Right cardiac atrium (tissue), 5 donors: ENCODE data around the gene VTI1A. TPM values are rescaled to one million over a fixed set of nuclear protein-coding genes. Genes with fewer than 3 reads are reported as not detected.

Source experiments
- ATAC-seq, 2 donors: fragments of 200-7000 bp; cut with Tn5 transposase; one replicate each; pipeline versions ENCODE4 v1.8.0 to v1.9.1; 2020; ENCODE audit warnings: moderate library complexity in 2 of 2, mild to moderate bottlenecking in 1 of 2
- DNase-seq, 3 donors: peaks; one replicate each; pipeline ENCODE4 v3.0.0-alpha.2; 2020
- H3K27ac ChIP-seq: one replicate; pipeline ENCODE4 v1.5.1; 2013; ENCODE audit warnings: mild to moderate bottlenecking, low read length, control low read depth, moderate library complexity
- H3K27me3 ChIP-seq: one replicate; pipeline ENCODE4 v1.6.1; 2013; ENCODE audit not compliant: control insufficient read depth, insufficient read depth
- H3K4me1 ChIP-seq: one replicate; pipeline ENCODE4 v1.6.1; 2013; ENCODE audit warnings: low read length; ENCODE audit not compliant: control insufficient read depth, insufficient read depth
- H3K4me3 ChIP-seq: one replicate; pipeline ENCODE4 v1.5.1; 2013; ENCODE audit warnings: low read length, control low read depth
- H3K9me3 ChIP-seq: one replicate; pipeline ENCODE4 v1.6.1; 2013; ENCODE audit warnings: low read length; ENCODE audit not compliant: control insufficient read depth
- WGBS: extraction: QIAGEN DNeasy Blood & Tissue Kit; methylation state at CpG from one replicate; pipeline ENCODE4 v1.1.7; 2013; 5-methylcytosine and 5-hydroxymethylcytosine counted together
- intact Hi-C, 4 donors: fragments of 100-400 bp; cut with DNase I; formaldehyde crosslinking; loops; one replicate each; pipeline versions ENCODE4 v1.11.0 to v1.14.0; 2022 to 2023
- polyA plus RNA-seq: library from polyadenylated mRNA; stranded (reverse); fragments of 200-250 nt; gene quantifications from one replicate; pipeline ENCODE4 v1.2.3, GENCODE V29; 2013
- total RNA-seq, 4 donors: library from RNA; stranded (reverse); fragmentation: NEBNext Ultra II Directional; extraction: Animal tissue kit (Norgen Biotek cat#: 25700); gene quantifications; one replicate each; pipeline ENCODE4 v1.2.1, GENCODE V29; 2021
- donor health status: healthy with polysubstance abuse.
- donor health status: DM: no; HTN: yes; CAD: no.
- donor health status: DM: no; HTN: no; CAD: no.
- donor health status: DM: no; HTN: yes; CAD: no; lungs with severe emphysema.
- donor health status: DM: yes; HTN: yes; CAD: no.

Gene VTI1A
- total and polyA plus RNA-seq, 5 donors: 9.1 to 22.5 (median 19.7) TPM

DNA sequence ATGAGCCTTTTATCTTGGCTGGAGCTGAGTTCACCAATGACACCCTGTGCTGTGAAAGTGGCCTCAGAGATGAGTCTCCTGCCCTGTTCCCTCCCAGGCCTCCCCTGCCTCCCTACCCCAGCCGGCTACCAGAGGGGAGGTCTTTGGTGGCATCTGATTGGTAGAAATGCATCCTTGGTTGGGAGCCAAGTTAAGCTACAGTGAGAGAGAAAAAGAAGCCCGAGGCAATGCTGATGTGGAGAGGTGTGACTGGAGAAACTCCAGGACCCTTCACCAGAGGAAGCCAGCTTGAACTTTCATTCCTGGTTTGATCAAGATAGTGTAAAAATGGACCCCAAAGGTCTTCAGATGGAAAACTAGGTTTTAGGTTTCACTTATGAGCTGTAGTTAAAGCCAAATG is 311.9 kb downstream of the VTI1A start:
- intact Hi-C loops: no loop called here
- H3K4me1 ChIP-seq: no peaks in the 10 kb centered on the region
- WGBS: 47% methylated on average over 2 of the region's 2 CpGs
- no peak for DNase-seq
- H3K4me3 ChIP-seq: no peak overlapping the region
- no peak for ATAC-seq
- H3K27me3 ChIP-seq: no peaks in the 10 kb centered on the region
- no peak overlapping the region for H3K27ac ChIP-seq
- no peaks in the 10 kb centered on the region for H3K9me3 ChIP-seq

DNA sequence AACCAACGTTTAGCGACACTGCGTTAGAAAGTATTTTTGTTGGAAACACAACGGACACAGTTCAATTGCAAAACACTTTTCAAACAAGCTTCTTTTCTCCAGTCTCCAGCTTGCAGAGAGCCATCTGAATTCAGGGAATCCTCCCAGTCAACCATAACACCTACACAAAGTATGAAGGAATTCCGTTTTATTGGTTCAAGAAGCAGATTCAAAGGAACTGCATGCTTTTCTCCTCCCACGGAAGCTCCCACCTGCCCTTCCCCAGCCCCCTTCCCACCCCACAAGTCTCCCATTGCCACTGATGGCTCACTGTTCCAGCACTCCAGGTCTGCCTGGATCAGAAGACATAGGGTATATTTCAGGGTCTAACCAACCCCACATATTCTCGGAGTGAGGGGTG is 312.5 kb downstream of the VTI1A start:
- ATAC-seq (no peak), DNase-seq (no peak)
- 89% methylated on average over 7 of the region's 7 CpGs for WGBS

GRCh38 chr10:112761256-112761655 is 314.2 kb downstream of the VTI1A start:
- no peaks in the 10 kb centered on the region for H3K4me1 ChIP-seq
- no peak overlapping the region for H3K27ac ChIP-seq
- no peak overlapping the region for H3K4me3 ChIP-seq
- WGBS: 89% methylated on average over 3 of the region's 3 CpGs
- ATAC-seq (no peak), DNase-seq (no peak)
- intact Hi-C loops: no loop called here
- no peaks in the 10 kb centered on the region for H3K9me3 ChIP-seq
- no peaks in the 10 kb centered on the region for H3K27me3 ChIP-seq

More for the DNA sequence above, 312.5 kb downstream of the VTI1A start:
- intact Hi-C loops: no loop called here
- Histone ChIP-seq H3K4me3 (no peak overlapping the region), H3K9me3 (no peaks in the 10 kb centered on the region), H3K27me3 (no peaks in the 10 kb centered on the region), H3K27ac (no peak overlapping the region), H3K4me1 (no peaks in the 10 kb centered on the region)

- Histone ChIP-seq H3K27me3 (no peaks in the 10 kb centered on the region), H3K9me3 (no peaks in the 10 kb centered on the region), H3K4me1 (no peaks in the 10 kb centered on the region), H3K27ac (no peak overlapping the region), H3K4me3 (no peak overlapping the region)
- no peak for DNase-seq
- no peak for ATAC-seq
- WGBS: 93% methylated on average over 11 of the region's 11 CpGs
- intact Hi-C loops: no loop called here
These were observed 317.0 kb downstream of the VTI1A start for GRCh38 chr10:112763916-112764520.

- DNase-seq (no peak), ATAC-seq (no peak)
- Histone ChIP-seq H3K9me3 (no peaks in the 10 kb centered on the region), H3K4me1 (no peaks in the 10 kb centered on the region), H3K27me3 (no peaks in the 10 kb centered on the region), H3K27ac (no peak overlapping the region), H3K4me3 (no peak overlapping the region)
- intact Hi-C loops: no loop called here
- WGBS: 93% methylated on average over 5 of the region's 5 CpGs
These were observed 318.8 kb downstream of the VTI1A start for GRCh38 chr10:112765717-112766235.

GRCh38 chr10:112766636-112767035 is 319.6 kb downstream of the VTI1A start:
- Histone ChIP-seq H3K27ac (no peak overlapping the region), H3K9me3 (no peaks in the 10 kb centered on the region), H3K4me3 (no peak overlapping the region), H3K27me3 (no peaks in the 10 kb centered on the region), H3K4me1 (no peaks in the 10 kb centered on the region)
- WGBS: 93% methylated on average over 2 of the region's 2 CpGs
- no peak for ATAC-seq
- intact Hi-C loops: no loop called here
- no peak for DNase-seq

GRCh38 chr10:112767156-112767555 is 320.1 kb downstream of the VTI1A start:
- WGBS: 95% methylated on average over 2 of the region's 2 CpGs
- Histone ChIP-seq H3K9me3 (no peaks in the 10 kb centered on the region), H3K27ac (no peak overlapping the region), H3K4me1 (no peaks in the 10 kb centered on the region), H3K27me3 (no peaks in the 10 kb centered on the region), H3K4me3 (no peak overlapping the region)
- ATAC-seq (no peak), DNase-seq (no peak)
- intact Hi-C loops: no loop called here

GRCh38 chr10:112768121-112768520 is 321.1 kb downstream of the VTI1A start:
- H3K27me3 ChIP-seq: no peaks in the 10 kb centered on the region
- 91% methylated on average over 7 of the region's 7 CpGs for WGBS
- ATAC-seq (no peak), DNase-seq (no peak)
- no peaks in the 10 kb centered on the region for H3K4me1 ChIP-seq
- intact Hi-C loops: no loop called here
- no peak overlapping the region for H3K4me3 ChIP-seq
- H3K27ac ChIP-seq: no peak overlapping the region
- H3K9me3 ChIP-seq: no peaks in the 10 kb centered on the region

DNA sequence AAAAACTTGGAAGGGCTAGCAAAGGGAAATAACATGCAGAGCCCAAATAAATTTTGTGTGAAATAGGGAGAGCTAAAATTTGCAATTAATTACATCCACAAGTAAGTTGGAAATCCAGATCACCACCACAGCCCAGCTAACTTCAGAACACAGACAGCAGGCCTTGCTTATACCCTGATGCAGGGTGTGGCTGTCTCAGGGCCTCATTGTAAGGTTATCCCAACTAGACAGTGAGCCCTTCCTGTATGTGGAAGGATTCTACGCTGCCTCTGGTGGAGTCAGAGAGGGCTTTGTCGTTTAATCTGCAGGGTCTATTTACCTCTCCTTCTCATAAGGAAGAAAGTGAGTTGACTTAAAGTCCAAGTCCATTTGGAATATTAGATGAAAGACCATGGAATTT is 322.1 kb downstream of the VTI1A start:
- intact Hi-C loops: no loop called here
- no peak for ATAC-seq
- Histone ChIP-seq H3K4me3 (no peak overlapping the region), H3K4me1 (no peaks in the 10 kb centered on the region), H3K27me3 (no peaks in the 10 kb centered on the region), H3K27ac (no peak overlapping the region), H3K9me3 (no peaks in the 10 kb centered on the region)
- no peak for DNase-seq
- 94% methylated on average over 2 of the region's 2 CpGs for WGBS

DNA sequence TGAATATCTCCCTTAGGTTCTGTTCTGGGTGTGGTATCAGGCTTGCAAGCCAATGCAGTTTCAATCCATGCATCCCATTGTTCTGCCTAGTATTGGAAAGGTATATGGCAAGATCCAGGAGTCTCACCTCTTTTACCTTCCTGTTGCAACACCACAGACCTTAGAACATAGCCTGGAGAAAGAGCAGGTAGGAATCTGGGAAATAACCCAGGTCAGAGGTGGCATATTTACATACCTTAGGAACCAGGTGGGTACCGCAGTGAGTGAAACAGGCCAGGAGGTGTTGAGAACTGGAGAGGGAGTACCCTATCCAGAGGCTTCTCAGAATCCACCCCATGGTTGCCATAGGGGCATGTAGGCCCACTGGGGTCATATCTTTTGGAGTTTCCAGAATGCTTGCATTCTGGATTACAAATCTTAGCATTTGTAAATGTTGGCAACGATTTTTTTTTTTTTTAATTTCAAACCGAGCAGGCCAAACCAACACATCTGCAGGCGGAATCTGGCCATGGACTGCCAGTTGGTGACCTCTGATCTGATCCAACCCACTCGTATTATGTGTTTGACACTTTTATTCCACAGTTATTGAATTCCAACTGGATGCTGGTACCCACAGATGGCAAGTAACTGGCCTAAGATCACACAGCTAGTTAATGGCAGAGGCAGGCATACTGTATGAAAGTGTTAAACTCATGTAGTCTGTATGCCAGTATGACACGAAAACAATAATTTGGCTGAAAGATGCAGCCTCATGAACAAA is 322.8 kb downstream of the VTI1A start:
- H3K4me3 ChIP-seq: no peak overlapping the region
- no peaks in the 10 kb centered on the region for H3K4me1 ChIP-seq
- H3K27me3 ChIP-seq: no peaks in the 10 kb centered on the region
- intact Hi-C loops: no loop called here
- 86% methylated on average over 6 of the region's 6 CpGs for WGBS
- H3K9me3 ChIP-seq: no peaks in the 10 kb centered on the region
- ATAC-seq (no peak), DNase-seq (no peak)
- no peak overlapping the region for H3K27ac ChIP-seq

DNA sequence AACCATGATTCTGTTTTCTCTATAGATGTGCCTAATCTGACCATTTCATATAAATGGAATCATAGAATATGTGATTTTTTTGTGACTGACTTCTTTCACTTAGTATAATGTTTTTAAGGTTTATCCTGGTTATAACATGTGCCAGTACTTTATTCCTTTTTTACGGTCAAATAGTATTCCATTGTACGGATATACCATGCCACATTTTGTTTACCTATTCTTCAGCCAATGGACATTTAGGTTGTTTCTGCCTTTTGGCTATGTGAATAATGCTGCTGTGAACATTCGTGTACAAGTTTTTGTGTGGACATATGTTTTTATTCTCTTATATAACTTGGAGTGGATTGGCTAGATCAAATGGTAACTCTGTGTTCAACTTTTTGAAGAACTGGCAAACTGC is 324.7 kb downstream of the VTI1A start:
- DNase-seq (no peak), ATAC-seq (no peak)
- WGBS: over 99% methylated on average over 3 of the region's 3 CpGs
- Histone ChIP-seq H3K4me3 (no peak overlapping the region), H3K27me3 (no peaks in the 10 kb centered on the region), H3K4me1 (no peaks in the 10 kb centered on the region), H3K9me3 (no peaks in the 10 kb centered on the region), H3K27ac (no peak overlapping the region)
- intact Hi-C loops: no loop called here
